ENCODE measurements around the gene HS6ST1.

HS6ST1 gene

DNA sequence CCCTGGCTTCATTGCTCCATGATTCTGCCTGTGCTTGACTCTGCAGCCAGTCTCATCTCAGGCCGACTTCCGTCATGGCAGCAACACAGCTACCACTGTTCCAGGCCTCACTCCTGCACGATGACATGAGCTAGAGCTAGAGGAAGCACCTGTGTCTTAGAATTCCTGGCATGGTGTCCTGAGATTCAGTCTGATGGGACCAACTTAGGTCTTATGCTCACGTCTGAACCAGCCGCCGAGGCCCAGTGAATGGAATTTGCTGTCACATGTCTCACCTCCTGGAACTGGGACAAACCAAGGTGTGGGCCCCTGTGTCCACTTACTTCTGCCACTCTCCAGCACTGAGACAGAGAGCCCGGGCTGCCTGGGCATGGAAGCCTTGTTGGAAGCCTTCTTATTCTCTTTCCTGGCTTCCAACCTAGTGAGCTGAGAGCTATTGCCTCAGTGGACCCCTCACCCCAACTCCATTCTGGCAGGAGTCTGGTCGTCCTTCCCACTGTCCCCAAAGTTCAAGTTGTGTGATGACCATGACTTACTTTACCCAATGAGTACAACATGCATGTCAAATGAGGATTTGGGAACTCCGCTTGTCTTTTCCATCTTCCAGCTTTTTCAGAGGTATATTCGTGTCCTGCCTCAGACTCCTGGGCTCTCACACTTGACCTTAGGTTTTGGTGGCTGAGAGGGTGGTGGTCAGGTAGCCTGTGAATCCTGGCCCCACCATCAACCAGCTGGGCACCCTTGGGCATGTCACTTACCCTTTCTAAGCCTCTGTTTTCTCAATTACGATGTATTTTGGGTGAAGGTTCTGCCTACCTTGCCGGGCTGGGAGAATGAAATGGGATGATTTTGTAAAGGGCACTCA, 39.1 kb upstream of the HS6ST1 start:
- no peak overlapping the region for H3K4me3 ChIP-seq (ENCODE audit: low read depth, low read length)
- TF ChIP-seq GLI2 (tag by site-specific recombination; IDR thresholded peaks at IDR 0.05; ENCODE audit: borderline replicate concordance, low read depth) (no peak), ZNF585B (tag by site-specific recombination; IDR thresholded peaks at IDR 0.05) (no peak), ZNF514 (tag by site-specific recombination; IDR thresholded peaks at IDR 0.05) (no peak)
- TF ChIP-seq, protein P1, sequence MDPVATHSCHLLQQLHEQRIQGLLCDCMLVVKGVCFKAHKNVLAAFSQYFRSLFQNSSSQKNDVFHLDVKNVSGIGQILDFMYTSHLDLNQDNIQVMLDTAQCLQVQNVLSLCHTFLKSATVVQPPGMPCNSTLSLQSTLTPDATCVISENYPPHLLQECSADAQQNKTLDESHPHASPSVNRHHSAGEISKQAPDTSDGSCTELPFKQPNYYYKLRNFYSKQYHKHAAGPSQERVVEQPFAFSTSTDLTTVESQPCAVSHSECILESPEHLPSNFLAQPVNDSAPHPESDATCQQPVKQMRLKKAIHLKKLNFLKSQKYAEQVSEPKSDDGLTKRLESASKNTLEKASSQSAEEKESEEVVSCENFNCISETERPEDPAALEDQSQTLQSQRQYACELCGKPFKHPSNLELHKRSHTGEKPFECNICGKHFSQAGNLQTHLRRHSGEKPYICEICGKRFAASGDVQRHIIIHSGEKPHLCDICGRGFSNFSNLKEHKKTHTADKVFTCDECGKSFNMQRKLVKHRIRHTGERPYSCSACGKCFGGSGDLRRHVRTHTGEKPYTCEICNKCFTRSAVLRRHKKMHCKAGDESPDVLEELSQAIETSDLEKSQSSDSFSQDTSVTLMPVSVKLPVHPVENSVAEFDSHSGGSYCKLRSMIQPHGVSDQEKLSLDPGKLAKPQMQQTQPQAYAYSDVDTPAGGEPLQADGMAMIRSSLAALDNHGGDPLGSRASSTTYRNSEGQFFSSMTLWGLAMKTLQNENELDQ (tag by site-specific recombination; IDR thresholded peaks at IDR 0.05; ENCODE audit: low read depth): no peak
- TF ChIP-seq, protein P2, sequence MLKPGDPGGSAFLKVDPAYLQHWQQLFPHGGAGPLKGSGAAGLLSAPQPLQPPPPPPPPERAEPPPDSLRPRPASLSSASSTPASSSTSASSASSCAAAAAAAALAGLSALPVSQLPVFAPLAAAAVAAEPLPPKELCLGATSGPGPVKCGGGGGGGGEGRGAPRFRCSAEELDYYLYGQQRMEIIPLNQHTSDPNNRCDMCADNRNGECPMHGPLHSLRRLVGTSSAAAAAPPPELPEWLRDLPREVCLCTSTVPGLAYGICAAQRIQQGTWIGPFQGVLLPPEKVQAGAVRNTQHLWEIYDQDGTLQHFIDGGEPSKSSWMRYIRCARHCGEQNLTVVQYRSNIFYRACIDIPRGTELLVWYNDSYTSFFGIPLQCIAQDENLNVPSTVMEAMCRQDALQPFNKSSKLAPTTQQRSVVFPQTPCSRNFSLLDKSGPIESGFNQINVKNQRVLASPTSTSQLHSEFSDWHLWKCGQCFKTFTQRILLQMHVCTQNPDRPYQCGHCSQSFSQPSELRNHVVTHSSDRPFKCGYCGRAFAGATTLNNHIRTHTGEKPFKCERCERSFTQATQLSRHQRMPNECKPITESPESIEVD (tag by site-specific recombination; IDR thresholded peaks at IDR 0.05): no peak
- TF ChIP-seq, protein P3, sequence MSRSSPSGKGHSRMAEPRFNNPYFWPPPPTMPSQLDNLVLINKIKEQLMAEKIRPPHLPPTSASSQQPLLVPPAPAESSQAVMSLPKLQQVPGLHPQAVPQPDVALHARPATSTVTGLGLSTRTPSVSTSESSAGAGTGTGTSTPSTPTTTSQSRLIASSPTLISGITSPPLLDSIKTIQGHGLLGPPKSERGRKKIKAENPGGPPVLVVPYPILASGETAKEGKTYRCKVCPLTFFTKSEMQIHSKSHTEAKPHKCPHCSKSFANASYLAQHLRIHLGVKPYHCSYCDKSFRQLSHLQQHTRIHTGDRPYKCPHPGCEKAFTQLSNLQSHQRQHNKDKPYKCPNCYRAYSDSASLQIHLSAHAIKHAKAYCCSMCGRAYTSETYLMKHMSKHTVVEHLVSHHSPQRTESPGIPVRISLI (tag by site-specific recombination; IDR thresholded peaks at IDR 0.05): no peak
- TF ChIP-seq, protein P4, sequence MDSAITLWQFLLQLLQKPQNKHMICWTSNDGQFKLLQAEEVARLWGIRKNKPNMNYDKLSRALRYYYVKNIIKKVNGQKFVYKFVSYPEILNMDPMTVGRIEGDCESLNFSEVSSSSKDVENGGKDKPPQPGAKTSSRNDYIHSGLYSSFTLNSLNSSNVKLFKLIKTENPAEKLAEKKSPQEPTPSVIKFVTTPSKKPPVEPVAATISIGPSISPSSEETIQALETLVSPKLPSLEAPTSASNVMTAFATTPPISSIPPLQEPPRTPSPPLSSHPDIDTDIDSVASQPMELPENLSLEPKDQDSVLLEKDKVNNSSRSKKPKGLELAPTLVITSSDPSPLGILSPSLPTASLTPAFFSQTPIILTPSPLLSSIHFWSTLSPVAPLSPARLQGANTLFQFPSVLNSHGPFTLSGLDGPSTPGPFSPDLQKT (IDR thresholded peaks at IDR 0.05; ENCODE audit: borderline replicate concordance, low read depth, low read length): no peak
- no peak overlapping the region for H3K27ac ChIP-seq (ENCODE audit: extremely low read depth, low read depth, low read length)
- no peaks in the 10 kb centered on the region for H3K36me3 ChIP-seq (ENCODE audit: control insufficient read depth in 2 of 2, insufficient read depth in 1 of 2, low read length in 2 of 2)
- H3K9me3 ChIP-seq (ENCODE audit: control insufficient read depth, insufficient read depth, low read depth, low read length): no peaks in the 10 kb centered on the region
- H3K4me1 ChIP-seq (ENCODE audit: control insufficient read depth, insufficient read depth, low read length): no peaks in the 10 kb centered on the region
- ChIA-PET CTCF (interaction anchor here (0.7 kb wide), 1 partner anchor 707 kb away, joined by 3 read pairs; no protein-coding TSS in a partner anchor), POLR2A (no interaction called here)

DNA sequence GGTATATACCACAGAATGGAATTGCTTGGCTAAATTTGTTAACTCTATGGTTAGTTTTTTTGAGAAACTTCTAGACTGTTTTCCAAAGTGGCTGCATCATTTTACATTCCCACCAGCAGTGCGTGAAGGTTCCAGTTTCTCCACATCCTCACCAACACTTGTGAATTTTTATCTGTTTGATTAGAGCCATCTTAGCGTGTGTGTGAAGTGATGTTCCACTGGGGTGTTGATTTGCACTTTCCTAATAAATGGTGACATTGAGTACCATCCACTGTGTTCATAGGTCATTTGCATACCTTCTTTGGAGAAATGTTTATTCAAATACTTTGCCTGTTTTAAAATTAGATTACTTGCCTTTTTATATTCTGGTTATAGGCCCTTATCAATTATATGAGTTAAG, 37.5 kb upstream of the HS6ST1 start:
- Histone ChIP-seq H3K27ac (ENCODE audit: extremely low read depth, low read depth, low read length) (no peak overlapping the region), H3K4me1 (ENCODE audit: control insufficient read depth, insufficient read depth, low read length) (no peaks in the 10 kb centered on the region), H3K4me3 (ENCODE audit: low read depth, low read length) (no peak overlapping the region), H3K9me3 (ENCODE audit: control insufficient read depth, insufficient read depth, low read depth, low read length) (no peaks in the 10 kb centered on the region), H3K36me3 (ENCODE audit: control insufficient read depth in 2 of 2, insufficient read depth in 1 of 2, low read length in 2 of 2) (no peaks in the 10 kb centered on the region)
- TF ChIP-seq, protein P5, sequence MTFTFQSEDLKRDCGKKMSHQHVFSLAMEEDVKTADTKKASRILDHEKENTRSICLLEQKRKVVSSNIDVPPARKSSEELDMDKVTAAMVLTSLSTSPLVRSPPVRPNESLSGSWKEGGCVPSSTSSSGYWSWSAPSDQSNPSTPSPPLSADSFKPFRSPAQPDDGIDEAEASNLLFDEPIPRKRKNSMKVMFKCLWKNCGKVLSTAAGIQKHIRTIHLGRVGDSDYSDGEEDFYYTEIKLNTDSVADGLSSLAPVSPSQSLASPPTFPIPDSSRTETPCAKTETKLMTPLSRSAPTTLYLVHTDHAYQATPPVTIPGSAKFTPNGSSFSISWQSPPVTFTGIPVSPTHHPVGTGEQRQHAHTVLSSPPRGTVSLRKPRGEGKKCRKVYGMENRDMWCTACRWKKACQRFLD (tag by site-specific recombination; IDR thresholded peaks at IDR 0.05): no peak
- no peak for TF ChIP-seq ZNF211 (tag by site-specific recombination; IDR thresholded peaks at IDR 0.05; ENCODE audit: low read depth)
- TF ChIP-seq, protein P6, sequence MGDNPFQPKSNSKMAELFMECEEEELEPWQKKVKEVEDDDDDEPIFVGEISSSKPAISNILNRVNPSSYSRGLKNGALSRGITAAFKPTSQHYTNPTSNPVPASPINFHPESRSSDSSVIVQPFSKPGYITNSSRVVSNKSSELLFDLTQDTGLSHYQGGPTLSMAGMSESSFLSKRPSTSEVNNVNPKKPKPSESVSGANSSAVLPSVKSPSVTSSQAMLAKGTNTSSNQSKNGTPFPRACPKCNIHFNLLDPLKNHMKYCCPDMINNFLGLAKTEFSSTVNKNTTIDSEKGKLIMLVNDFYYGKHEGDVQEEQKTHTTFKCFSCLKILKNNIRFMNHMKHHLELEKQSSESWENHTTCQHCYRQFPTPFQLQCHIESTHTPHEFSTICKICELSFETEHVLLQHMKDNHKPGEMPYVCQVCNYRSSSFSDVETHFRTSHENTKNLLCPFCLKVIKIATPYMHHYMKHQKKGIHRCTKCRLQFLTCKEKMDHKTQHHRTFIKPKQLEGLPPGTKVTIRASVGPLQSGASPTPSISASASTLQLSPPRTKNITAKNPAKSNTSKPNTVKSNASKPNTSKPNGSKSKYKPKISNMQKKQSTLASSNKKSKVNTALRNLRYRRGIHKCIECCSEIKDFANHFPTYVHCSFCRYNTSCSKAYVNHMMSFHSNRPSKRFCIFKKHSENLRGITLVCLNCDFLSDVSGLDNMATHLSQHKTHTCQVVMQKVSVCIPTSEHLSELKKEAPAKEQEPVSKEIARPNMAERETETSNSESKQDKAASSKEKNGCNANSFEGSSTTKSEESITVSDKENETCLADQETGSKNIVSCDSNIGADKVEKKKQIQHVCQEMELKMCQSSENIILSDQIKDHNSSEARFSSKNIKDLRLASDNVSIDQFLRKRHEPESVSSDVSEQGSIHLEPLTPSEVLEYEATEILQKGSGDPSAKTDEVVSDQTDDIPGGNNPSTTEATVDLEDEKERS (tag by site-specific recombination; IDR thresholded peaks at IDR 0.05): no peak
- TF ChIP-seq ZNF37A (tag by site-specific recombination; IDR thresholded peaks at IDR 0.05): no peak
- TF ChIP-seq ZNF600 (tag by site-specific recombination; IDR thresholded peaks at IDR 0.05): no peak
- no peak for TF ChIP-seq ZNF174 (tag by site-specific recombination; IDR thresholded peaks at IDR 0.05)
- no peak for TF ChIP-seq ZNF140 (tag by site-specific recombination; IDR thresholded peaks at IDR 0.05)
- POLR2A ChIA-PET: no interaction called here
- CTCF ChIA-PET: no interaction called here
